Prostate gland (tissue), 2 donors: ENCODE results near the gene SHOC2.

ENCODE experiments used
- POLR2A ChIP-seq: fragments of 450-650 bp; IDR thresholded peaks from one replicate; pipeline ENCODE4 v1.6.1; 2016; ENCODE audit warnings: antibody characterized with exemption, mild to moderate bottlenecking
- TF ChIP-seq, protein P1 (sequence below), 4 experiments: fragments of 200-600 bp in 2 of 4; fragments of 450-650 bp in 2 of 4; sonication (generic) in 2 of 4; IDR thresholded peaks; 1 replicate in 3 of 4; 2 replicates in 1 of 4; pipeline ENCODE4 v1.5.1; 2016 to 2019; ENCODE audit warnings: antibody characterized with exemption in 4 of 4, mild to moderate bottlenecking in 2 of 4, moderate library complexity in 2 of 4

DNA sequence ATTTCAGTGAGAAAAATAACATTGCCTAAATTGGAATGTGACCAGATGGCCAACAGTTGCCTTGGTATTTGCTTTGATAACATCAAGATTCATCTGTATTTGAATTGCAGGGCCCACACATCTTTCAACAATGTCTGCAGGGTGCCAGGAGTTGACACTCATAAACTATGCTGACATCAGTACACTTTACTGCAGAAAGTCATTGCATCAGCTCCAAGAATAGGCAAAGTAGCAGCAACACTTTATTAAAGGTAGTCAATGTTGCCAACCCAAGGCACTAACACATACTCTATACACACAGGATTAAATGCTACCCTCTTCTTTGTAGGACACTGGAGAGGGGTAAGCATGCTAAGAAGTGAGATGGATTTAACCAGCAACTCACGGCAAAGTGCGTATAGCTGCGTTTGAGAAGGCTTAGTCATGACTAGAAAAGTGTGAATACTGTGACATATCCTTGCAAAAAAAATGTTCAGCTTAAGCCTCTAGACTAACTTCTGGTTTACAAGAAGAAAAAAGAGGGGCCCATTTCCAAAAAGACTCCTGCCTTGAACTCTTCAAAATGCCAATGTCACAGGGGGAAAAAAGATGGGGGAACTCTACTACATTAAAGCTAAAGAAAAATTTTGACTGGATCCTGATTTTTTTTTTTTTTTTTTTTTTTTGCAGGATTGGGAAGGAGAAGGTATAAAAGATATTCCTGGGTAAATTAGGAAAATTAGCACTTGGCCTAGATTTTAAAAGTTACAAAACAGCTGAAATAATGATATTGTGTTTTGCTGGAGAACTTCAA, 2.7 kb upstream of the SHOC2 start:
- TF ChIP-seq, protein P1, sequence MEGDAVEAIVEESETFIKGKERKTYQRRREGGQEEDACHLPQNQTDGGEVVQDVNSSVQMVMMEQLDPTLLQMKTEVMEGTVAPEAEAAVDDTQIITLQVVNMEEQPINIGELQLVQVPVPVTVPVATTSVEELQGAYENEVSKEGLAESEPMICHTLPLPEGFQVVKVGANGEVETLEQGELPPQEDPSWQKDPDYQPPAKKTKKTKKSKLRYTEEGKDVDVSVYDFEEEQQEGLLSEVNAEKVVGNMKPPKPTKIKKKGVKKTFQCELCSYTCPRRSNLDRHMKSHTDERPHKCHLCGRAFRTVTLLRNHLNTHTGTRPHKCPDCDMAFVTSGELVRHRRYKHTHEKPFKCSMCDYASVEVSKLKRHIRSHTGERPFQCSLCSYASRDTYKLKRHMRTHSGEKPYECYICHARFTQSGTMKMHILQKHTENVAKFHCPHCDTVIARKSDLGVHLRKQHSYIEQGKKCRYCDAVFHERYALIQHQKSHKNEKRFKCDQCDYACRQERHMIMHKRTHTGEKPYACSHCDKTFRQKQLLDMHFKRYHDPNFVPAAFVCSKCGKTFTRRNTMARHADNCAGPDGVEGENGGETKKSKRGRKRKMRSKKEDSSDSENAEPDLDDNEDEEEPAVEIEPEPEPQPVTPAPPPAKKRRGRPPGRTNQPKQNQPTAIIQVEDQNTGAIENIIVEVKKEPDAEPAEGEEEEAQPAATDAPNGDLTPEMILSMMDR (IDR thresholded peaks at IDR 0.05) = no peak
- no peak for TF ChIP-seq POLR2A
